Measurements from ENCODE around the gene SCAI.

The SCAI gene

GRCh38 chr9:124928116-124928515 lies 215.2 kb downstream of the SCAI start:
- TF ChIP-seq REST (IDR thresholded peaks at IDR 0.05; ENCODE audit: insufficient read depth in 1 of 2, low read depth in 2 of 2, low read length in 2 of 2), result no peak
- no peak for TF ChIP-seq POLR2AphosphoS5 (IDR thresholded peaks at IDR 0.05; ENCODE audit: low read depth, low read length)
- no peak for TF ChIP-seq TAF1 (IDR thresholded peaks at IDR 0.05; ENCODE audit: borderline replicate concordance, insufficient read depth, low read length)
- no peak for TF ChIP-seq FOXP2 (optimal IDR thresholded peaks at IDR 0.05; ENCODE audit: borderline replicate concordance, extremely low read depth, extremely low read length, insufficient read depth)
- TF ChIP-seq SIN3A (IDR thresholded peaks at IDR 0.05; ENCODE audit: borderline replicate concordance, insufficient read depth, low read length), result no peak

- no peak for TF ChIP-seq TAF1 (IDR thresholded peaks at IDR 0.05; ENCODE audit: borderline replicate concordance, insufficient read depth, low read length)
Observed at GRCh38 chr9:124914753-124915405, 228.4 kb downstream of the SCAI start.

- no peak for TF ChIP-seq POLR2AphosphoS5 (IDR thresholded peaks at IDR 0.05; ENCODE audit: low read depth, low read length)
- TF ChIP-seq SIN3A (IDR thresholded peaks at IDR 0.05; ENCODE audit: borderline replicate concordance, insufficient read depth, low read length), result no peak
- no peak for TF ChIP-seq FOXP2 (optimal IDR thresholded peaks at IDR 0.05; ENCODE audit: borderline replicate concordance, extremely low read depth, extremely low read length, insufficient read depth)
- TF ChIP-seq TAF1 (IDR thresholded peaks at IDR 0.05; ENCODE audit: borderline replicate concordance, insufficient read depth, low read length), result no peak
- TF ChIP-seq REST (IDR thresholded peaks at IDR 0.05; ENCODE audit: insufficient read depth in 1 of 2, low read depth in 2 of 2, low read length in 2 of 2), result no peak
Observed at GRCh38 chr9:124913378-124913777, 229.9 kb downstream of the SCAI start.

- TF ChIP-seq POLR2AphosphoS5 (IDR thresholded peaks at IDR 0.05; ENCODE audit: low read depth, low read length), result no peak
Observed at GRCh38 chr9:124911766-124912165, 231.6 kb downstream of the SCAI start.

- TF ChIP-seq REST (IDR thresholded peaks at IDR 0.05; ENCODE audit: insufficient read depth in 1 of 2, low read depth in 2 of 2, low read length in 2 of 2), result no peak
- no peak for TF ChIP-seq POLR2AphosphoS5 (IDR thresholded peaks at IDR 0.05; ENCODE audit: low read depth, low read length)
- TF ChIP-seq TAF1 (IDR thresholded peaks at IDR 0.05; ENCODE audit: borderline replicate concordance, insufficient read depth, low read length), result no peak
- TF ChIP-seq SIN3A (IDR thresholded peaks at IDR 0.05; ENCODE audit: borderline replicate concordance, insufficient read depth, low read length), result no peak
- TF ChIP-seq FOXP2 (optimal IDR thresholded peaks at IDR 0.05; ENCODE audit: borderline replicate concordance, extremely low read depth, extremely low read length, insufficient read depth), result no peak
Observed at GRCh38 chr9:124908098-124908497, 235.2 kb downstream of the SCAI start.

- no peak for TF ChIP-seq SIN3A (IDR thresholded peaks at IDR 0.05; ENCODE audit: borderline replicate concordance, insufficient read depth, low read length)
- TF ChIP-seq REST (IDR thresholded peaks at IDR 0.05; ENCODE audit: insufficient read depth in 1 of 2, low read depth in 2 of 2, low read length in 2 of 2), result no peak
- TF ChIP-seq TAF1 (IDR thresholded peaks at IDR 0.05; ENCODE audit: borderline replicate concordance, insufficient read depth, low read length), result no peak
- TF ChIP-seq POLR2AphosphoS5 (IDR thresholded peaks at IDR 0.05; ENCODE audit: low read depth, low read length), result no peak
- TF ChIP-seq FOXP2 (optimal IDR thresholded peaks at IDR 0.05; ENCODE audit: borderline replicate concordance, extremely low read depth, extremely low read length, insufficient read depth), result no peak
Observed at GRCh38 chr9:124906966-124907365, 236.4 kb downstream of the SCAI start.
